GM12874 (cell line): ENCODE data around the gene CHEK1.

ENCODE experiments used
- CTCF ChIP-seq: IDR thresholded peaks from 2 replicates; pipeline ENCODE4 v1.5.1; 2011; ENCODE audit warnings: low read depth, mild to moderate bottlenecking, control low read depth, low read length, moderate library complexity; ENCODE audit not compliant: insufficient read depth

Gene CHEK1

GRCh38 chr11:125591649-125592304 is 33.2 kb upstream of the CHEK1 start:
- no peak for TF ChIP-seq CTCF

- no peak for TF ChIP-seq CTCF
Observed at GRCh38 chr11:125592305-125593113, 32.5 kb upstream of the CHEK1 start, which contains the start of gene STT3A. STT3A (plus strand) TSS chr11:125592852; CDS start chr11:125595916, 3,064 bp downstream.

GRCh38 chr11:125593114-125593820 is 31.7 kb upstream of the CHEK1 start:
- no peak for TF ChIP-seq CTCF

- TF ChIP-seq CTCF: no peak
Observed at GRCh38 chr11:125594958-125595357, 30.0 kb upstream of the CHEK1 start.

GRCh38 chr11:125600663-125601062 is 24.3 kb upstream of the CHEK1 start:
- no peak for TF ChIP-seq CTCF

GRCh38 chr11:125603207-125603606 is 21.8 kb upstream of the CHEK1 start:
- no peak for TF ChIP-seq CTCF

GRCh38 chr11:125605417-125605816 is 19.5 kb upstream of the CHEK1 start:
- no peak for TF ChIP-seq CTCF
